VCaP (cell line): ENCODE measurements around the gene ADAM21.
"Not testable (repeated sequence)": the region's sequence is repeated elsewhere in the genome, so short reads cannot be mapped to it uniquely, and the experiment has no call there.

ENCODE experiments used
- H3K27ac ChIP-seq: fragments of 450-650 bp; 2 replicates; pipeline ENCODE4 v1.5.1; 2017
- TF ChIP-seq, protein P1 (sequence below): fragments of 450-650 bp; conservative IDR thresholded peaks from 2 replicates; pipeline ENCODE4 v1.5.1; 2017; ENCODE audit warnings: mild to moderate bottlenecking, moderate library complexity

ADAM21 gene

DNA sequence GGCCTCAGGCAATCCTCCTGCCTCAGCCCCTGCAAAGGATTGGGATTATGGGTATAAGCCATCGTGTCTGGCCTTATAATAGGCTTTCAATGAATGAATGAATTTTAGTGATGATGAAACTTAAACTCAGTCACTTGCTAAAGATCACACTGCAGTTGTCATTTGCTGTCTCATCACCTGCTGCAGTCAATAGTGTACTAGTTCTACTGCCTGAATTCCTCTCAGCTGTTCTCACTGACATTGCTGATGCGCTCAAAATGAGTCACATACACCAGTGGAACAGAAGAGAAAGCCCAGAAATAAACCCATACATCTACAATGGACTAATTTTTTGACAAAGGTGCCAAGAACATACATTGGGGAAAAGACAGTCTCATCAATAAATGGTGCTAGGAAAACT is 29.4 kb upstream of the ADAM21 start:
- H3K27ac ChIP-seq: no peak overlapping the region
- TF ChIP-seq, protein P1, sequence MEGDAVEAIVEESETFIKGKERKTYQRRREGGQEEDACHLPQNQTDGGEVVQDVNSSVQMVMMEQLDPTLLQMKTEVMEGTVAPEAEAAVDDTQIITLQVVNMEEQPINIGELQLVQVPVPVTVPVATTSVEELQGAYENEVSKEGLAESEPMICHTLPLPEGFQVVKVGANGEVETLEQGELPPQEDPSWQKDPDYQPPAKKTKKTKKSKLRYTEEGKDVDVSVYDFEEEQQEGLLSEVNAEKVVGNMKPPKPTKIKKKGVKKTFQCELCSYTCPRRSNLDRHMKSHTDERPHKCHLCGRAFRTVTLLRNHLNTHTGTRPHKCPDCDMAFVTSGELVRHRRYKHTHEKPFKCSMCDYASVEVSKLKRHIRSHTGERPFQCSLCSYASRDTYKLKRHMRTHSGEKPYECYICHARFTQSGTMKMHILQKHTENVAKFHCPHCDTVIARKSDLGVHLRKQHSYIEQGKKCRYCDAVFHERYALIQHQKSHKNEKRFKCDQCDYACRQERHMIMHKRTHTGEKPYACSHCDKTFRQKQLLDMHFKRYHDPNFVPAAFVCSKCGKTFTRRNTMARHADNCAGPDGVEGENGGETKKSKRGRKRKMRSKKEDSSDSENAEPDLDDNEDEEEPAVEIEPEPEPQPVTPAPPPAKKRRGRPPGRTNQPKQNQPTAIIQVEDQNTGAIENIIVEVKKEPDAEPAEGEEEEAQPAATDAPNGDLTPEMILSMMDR: no peak

DNA sequence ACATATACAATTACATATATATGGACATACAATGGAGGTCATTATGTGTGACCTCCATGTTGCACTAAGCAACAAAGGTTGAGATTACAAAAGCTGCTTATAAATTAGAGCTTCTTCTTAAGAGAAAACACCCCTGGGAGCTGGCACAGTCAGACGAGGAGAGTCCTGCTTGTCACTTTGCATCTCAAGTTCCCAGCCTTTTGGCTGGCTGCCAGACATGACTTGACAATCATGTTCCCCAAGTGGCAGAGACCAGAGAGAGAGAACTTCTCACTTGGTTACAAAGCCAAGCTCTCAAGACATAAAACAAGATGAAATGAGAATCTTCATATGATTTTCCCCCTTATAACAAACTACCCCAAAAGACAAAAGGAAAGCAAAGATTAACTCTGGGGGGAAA is 26.6 kb upstream of the ADAM21 start:
- TF ChIP-seq, protein P1: no peak
- H3K27ac ChIP-seq: no peak overlapping the region

DNA sequence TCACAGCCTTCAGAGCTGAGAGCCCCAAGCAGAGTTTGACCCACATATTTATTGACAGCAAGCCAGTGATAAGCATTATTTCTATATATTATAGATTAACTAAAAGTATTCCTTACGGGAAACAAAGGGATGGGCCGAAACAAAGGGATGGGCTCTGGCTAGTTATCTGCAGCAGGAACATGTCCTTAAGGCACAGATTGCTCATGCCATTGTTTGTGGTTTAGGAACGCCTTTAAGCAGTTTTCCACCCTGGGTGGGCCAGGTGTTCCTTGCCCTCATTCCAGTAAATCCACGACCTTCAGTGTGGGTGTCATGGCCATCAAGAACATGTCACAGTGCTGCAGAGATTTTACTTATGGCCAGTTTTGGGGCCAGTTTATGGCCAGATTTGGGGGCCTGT is 25.4 kb upstream of the ADAM21 start:
- H3K27ac ChIP-seq: not testable (repeated sequence)

DNA sequence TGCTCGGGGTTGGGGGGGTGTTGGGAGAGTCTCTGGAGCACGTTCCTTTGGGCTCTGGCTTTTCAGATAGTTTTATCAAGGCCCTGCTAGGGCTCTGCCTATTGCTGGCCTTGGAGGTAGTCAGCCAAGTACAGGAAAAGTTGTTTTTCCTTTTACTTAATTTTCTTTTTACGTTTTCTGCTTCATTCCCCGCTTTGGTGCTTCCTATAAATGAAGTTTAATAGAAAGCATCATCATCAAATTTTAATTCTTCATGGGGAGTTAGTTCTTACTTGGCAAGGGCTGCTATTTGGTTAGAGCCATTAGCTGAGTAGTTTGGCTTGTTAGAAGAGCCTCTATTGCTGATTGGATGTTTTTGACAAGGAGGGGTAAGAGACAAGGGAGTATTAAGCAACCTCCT is 15.1 kb upstream of the ADAM21 start:
- TF ChIP-seq, protein P1: no peak

DNA sequence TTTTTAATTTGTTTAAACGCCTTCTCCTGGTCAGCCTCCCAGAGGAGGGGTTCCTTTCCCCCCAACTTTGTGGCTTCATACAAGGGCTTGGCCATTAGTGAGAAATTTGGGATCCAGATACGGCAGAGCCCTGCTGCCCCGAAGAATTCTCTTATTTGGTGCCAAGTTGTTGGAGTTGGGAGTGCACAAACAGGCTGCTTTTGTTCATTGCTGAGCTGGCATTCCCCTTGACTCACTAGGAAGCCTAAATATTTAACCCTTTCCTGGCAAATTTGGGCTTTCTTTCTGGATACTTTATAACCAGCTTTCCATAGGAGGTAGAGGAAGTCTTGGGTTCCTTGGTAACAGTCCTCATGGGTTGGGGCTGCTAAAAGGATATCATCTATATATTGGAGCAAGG is 10.3 kb upstream of the ADAM21 start:
- H3K27ac ChIP-seq: no peak overlapping the region
- TF ChIP-seq, protein P1: no peak

More for the DNA sequence above, 15.1 kb upstream of the ADAM21 start:
- H3K27ac ChIP-seq: no peak overlapping the region

DNA sequence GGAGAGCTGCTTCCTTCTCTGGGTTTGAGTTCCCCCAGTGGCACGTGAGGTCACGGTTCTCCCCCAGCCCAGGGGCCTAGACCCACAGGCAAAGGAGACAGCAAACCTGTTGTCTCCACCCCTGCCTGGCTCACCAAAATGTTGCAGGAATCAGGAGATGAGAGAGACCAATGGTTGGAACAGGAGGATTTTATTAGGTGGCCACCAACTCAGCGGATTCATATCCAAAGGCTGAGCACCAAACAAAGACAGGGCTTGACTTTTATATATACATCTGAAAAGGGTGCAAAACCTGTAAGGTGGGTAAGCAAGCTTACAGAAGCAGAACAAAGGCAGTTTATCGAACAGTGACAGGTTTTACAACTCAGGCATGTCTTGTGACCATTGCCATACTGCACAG is 9.2 kb upstream of the ADAM21 start:
- H3K27ac ChIP-seq: no peak overlapping the region
- TF ChIP-seq, protein P1: no peak

DNA sequence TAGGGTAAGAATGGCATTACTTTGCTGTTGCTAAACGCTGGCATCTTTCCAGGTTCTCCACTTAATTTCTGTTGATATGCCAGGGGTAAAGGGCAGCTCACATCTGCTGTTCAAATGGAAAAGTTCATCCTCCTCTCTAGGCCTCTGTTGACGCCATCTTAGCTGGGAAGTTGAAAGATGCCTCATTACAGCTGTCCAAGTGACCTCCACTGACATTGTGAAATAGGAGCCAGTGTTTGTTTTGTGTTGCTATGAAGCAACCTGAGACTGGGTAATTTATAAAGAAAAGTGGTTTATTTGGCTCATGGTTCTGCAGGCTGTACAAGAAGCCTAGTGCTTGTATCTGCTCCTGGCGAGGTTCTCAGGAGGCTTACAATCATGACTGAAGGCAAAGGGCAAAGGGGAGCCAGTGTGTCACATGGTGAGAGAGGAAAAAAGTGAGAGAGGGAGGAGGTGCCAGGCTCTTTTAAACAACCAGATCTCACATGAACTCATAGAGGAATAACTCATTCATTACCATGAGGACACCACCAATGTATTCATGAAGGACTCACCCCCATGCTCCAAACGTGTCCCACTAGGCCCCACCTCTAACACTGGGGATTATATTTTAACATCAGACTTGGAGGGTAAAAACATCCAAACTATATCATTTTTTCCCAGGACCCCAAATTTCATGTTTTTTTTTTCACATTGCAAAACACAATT is 3.2 kb upstream of the ADAM21 start:
- TF ChIP-seq, protein P1: no peak
- H3K27ac ChIP-seq: no peak overlapping the region

DNA sequence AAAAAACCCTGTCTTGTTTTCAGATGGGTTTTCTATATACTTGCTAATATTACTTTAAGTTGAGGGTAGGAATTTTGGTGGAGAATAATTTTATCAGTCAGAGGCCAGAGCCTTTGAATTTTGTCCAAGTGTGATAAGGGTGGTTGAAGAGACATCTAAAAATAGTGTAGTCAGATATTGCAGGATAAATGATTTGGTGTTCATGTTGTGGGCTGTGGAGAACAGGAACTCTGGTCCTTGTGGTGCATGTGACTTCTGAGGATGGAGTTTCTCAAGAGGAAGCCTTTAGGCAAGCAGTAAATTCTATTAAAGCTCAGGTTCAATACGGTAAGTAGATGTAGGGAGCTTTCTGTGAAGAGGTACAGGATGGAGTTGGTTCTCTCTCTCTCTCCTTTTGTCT is 2.8 kb downstream of the ADAM21 start:
- H3K27ac ChIP-seq: no peak overlapping the region
- TF ChIP-seq, protein P1: no peak
